ENCODE data around the gene HTR3B.

DNA sequence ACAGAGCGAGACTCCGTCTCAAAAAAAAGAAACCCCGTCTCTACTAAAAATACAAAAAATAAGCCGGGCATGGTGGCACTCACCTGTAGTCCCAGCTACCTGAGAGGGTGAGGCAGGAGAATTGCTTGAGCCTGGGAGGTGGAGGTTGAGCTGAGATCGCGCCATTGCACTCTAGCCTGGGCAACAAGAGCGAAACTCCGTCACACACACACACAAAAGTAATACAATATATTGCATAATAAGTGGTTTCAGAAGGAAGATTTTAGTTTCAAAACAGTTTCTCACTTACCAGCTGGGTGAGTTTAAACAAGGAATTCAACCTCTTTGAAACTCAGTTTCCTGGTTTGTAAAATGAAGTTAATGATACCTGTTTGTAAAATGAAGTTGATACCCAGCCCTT lies 37.7 kb downstream of the HTR3B start:
- TF ChIP-seq CTCF (conservative IDR thresholded peaks at IDR 0.05 in 1 of 2, IDR thresholded peaks at IDR 0.05 in 1 of 2; ENCODE audit: extremely low read depth in 1 of 2, insufficient read depth in 1 of 2, low read depth in 1 of 2, low read length in 2 of 2) (no peak), EZH2 (IDR thresholded peaks at IDR 0.05; ENCODE audit: borderline replicate concordance, low read length) (no peak)

Measured in mammary epithelial cell (primary cell).